Vagina (tissue), 2 donors: ENCODE results near the gene TCF7L1.

Source experiments
- POLR2AphosphoS5 ChIP-seq, 2 donors: sonication (generic); formaldehyde crosslinking; IDR thresholded peaks; one replicate each; pipeline ENCODE4 v1.9.0; 2017; ENCODE audit warnings: antibody characterized with exemption in 2 of 2, mild to moderate bottlenecking in 2 of 2, low read depth in 1 of 2; ENCODE audit not compliant: insufficient read depth in 1 of 2
- TF ChIP-seq, protein P1 (sequence below), 3 experiments: fragments of 450-650 bp in 2 of 3; fragments of 200-600 bp in 1 of 3; sonication (generic) in 1 of 3; IDR thresholded peaks; one replicate each; pipeline ENCODE4 v1.5.1; 2017 to 2019; ENCODE audit warnings: antibody characterized with exemption in 3 of 3, mild to moderate bottlenecking in 2 of 3, moderate library complexity in 2 of 3

DNA sequence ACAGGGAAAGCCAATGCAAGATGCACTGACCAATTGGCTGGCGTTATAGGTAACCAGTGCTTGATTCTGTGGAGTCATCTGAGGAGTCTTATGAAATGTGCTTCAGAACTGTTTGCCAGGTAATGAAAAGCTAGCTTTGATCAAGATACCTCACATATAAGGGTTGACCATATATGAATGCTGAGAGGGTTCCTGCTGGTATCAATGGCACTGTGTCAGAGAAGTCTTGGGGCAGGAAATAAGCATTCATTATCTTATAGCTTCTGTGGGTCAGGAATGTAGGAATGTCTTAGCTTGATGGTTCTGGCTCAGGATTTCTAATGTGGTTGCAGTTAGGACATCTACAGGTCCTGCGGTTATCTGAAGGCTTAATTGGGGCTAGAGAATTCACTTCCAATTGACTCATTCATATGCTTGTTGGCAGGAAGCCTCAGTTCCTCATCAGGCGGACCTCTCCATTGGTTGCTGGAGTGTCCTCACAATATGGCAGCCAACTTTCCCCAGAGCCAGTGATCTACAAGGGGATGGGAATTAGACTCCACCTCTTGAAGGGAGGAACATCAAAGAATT lies 22.1 kb upstream of the TCF7L1 start:
- no peak for TF ChIP-seq POLR2AphosphoS5 (IDR thresholded peaks at IDR 0.05; ENCODE audit: insufficient read depth in 1 of 2, low read depth in 1 of 2)
- TF ChIP-seq, protein P1, sequence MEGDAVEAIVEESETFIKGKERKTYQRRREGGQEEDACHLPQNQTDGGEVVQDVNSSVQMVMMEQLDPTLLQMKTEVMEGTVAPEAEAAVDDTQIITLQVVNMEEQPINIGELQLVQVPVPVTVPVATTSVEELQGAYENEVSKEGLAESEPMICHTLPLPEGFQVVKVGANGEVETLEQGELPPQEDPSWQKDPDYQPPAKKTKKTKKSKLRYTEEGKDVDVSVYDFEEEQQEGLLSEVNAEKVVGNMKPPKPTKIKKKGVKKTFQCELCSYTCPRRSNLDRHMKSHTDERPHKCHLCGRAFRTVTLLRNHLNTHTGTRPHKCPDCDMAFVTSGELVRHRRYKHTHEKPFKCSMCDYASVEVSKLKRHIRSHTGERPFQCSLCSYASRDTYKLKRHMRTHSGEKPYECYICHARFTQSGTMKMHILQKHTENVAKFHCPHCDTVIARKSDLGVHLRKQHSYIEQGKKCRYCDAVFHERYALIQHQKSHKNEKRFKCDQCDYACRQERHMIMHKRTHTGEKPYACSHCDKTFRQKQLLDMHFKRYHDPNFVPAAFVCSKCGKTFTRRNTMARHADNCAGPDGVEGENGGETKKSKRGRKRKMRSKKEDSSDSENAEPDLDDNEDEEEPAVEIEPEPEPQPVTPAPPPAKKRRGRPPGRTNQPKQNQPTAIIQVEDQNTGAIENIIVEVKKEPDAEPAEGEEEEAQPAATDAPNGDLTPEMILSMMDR (IDR thresholded peaks at IDR 0.05) = no peak
